ENCODE data around the gene NANOS1.

NANOS1 gene

GRCh38 chr10:119055472-119055871 is 26.0 kb downstream of the NANOS1 start:
- no peak overlapping the region for H3K4me3 ChIP-seq (ENCODE audit: low read depth, low read length)
- no peak for TF ChIP-seq CTCF (IDR thresholded peaks at IDR 0.05; ENCODE audit: low read depth, low read length, missing control alignments)
- DNase-seq (ENCODE audit: low read depth): no peak

- no peak for DNase-seq (ENCODE audit: low read depth)
- no peak for TF ChIP-seq CTCF (IDR thresholded peaks at IDR 0.05; ENCODE audit: low read depth, low read length, missing control alignments)
- no peak overlapping the region for H3K4me3 ChIP-seq (ENCODE audit: low read depth, low read length)
Measured at GRCh38 chr10:119058010-119058409, 28.5 kb downstream of the NANOS1 start.

GRCh38 chr10:119059557-119059956 is 30.0 kb downstream of the NANOS1 start:
- no peak for TF ChIP-seq CTCF (IDR thresholded peaks at IDR 0.05; ENCODE audit: low read depth, low read length, missing control alignments)
- H3K4me3 ChIP-seq (ENCODE audit: low read depth, low read length): no peak overlapping the region
- no peak for DNase-seq (ENCODE audit: low read depth)

GRCh38 chr10:119060107-119060506 is 30.6 kb downstream of the NANOS1 start:
- DNase-seq (ENCODE audit: low read depth): no peak
- H3K4me3 ChIP-seq (ENCODE audit: low read depth, low read length): no peak overlapping the region
- TF ChIP-seq CTCF (IDR thresholded peaks at IDR 0.05; ENCODE audit: low read depth, low read length, missing control alignments): no peak

- no peak overlapping the region for H3K4me3 ChIP-seq (ENCODE audit: low read depth, low read length)
- no peak for TF ChIP-seq CTCF (IDR thresholded peaks at IDR 0.05; ENCODE audit: low read depth, low read length, missing control alignments)
- DNase-seq (ENCODE audit: low read depth): no peak
Measured at GRCh38 chr10:119061352-119061751, 31.8 kb downstream of the NANOS1 start.

- DNase-seq (ENCODE audit: low read depth): no peak
- no peak for TF ChIP-seq CTCF (IDR thresholded peaks at IDR 0.05; ENCODE audit: low read depth, low read length, missing control alignments)
- H3K4me3 ChIP-seq (ENCODE audit: low read depth, low read length): no peak overlapping the region
Measured at GRCh38 chr10:119061926-119062325, 32.4 kb downstream of the NANOS1 start.

GRCh38 chr10:119070395-119071165 is 41.1 kb downstream of the NANOS1 start:
- TF ChIP-seq CTCF (IDR thresholded peaks at IDR 0.05; ENCODE audit: low read depth, low read length, missing control alignments): no peak
- DNase-seq (ENCODE audit: low read depth): no peak
- no peak overlapping the region for H3K4me3 ChIP-seq (ENCODE audit: low read depth, low read length)
